GM21576 (cell line): Measurements from ENCODE around the gene ASGR1.
"Not testable (repeated sequence)": the region's sequence is repeated elsewhere in the genome, so short reads cannot be mapped to it uniquely, and the experiment has no call there.

Experiments used
- ATAC-seq: cut with Tn5 transposase; IDR thresholded peaks from one replicate; pipeline ENCODE4 v1.9.1; 2021; ENCODE audit warnings: mild to moderate bottlenecking, moderate library complexity; ENCODE audit not compliant: unreplicated experiment

ASGR1 gene

GRCh38 chr17:7191069-7191468 lies 11.9 kb upstream of the ASGR1 start:
- no peak for ATAC-seq

GRCh38 chr17:7190276-7190917 lies 11.2 kb upstream of the ASGR1 start:
- no peak for ATAC-seq

GRCh38 chr17:7186241-7186640 lies 7.1 kb upstream of the ASGR1 start:
- ATAC-seq, result no peak

- no peak for ATAC-seq
These were observed 5.5 kb upstream of the ASGR1 start for GRCh38 chr17:7184647-7185046.

- no peak for ATAC-seq
These were observed 4.9 kb upstream of the ASGR1 start for GRCh38 chr17:7184091-7184488.

- ATAC-seq, result no peak
These were observed 4.4 kb upstream of the ASGR1 start for GRCh38 chr17:7183433-7184090.

GRCh38 chr17:7182101-7182500 lies 2.9 kb upstream of the ASGR1 start:
- ATAC-seq, result not testable (repeated sequence)

- ATAC-seq, result no peak
These were observed 225 bp downstream of the ASGR1 start for GRCh38 chr17:7178973-7179316.

GRCh38 chr17:7177954-7178477 lies 1.2 kb downstream of the ASGR1 start:
- ATAC-seq, result no peak

- ATAC-seq, result no peak
These were observed 1.8 kb downstream of the ASGR1 start for GRCh38 chr17:7177191-7177953.

- no peak for ATAC-seq
These were observed 2.4 kb downstream of the ASGR1 start for GRCh38 chr17:7176841-7177190.

- no peak for ATAC-seq
These were observed 2.9 kb downstream of the ASGR1 start for GRCh38 chr17:7176107-7176840.

- ATAC-seq, result no peak
These were observed 3.8 kb downstream of the ASGR1 start for GRCh38 chr17:7175330-7175733.

GRCh38 chr17:7174603-7175326 lies 4.4 kb downstream of the ASGR1 start:
- no peak for ATAC-seq

GRCh38 chr17:7173687-7174602 lies 5.2 kb downstream of the ASGR1 start:
- no peak for ATAC-seq

- ATAC-seq, result not testable (repeated sequence)
These were observed 6.5 kb downstream of the ASGR1 start for GRCh38 chr17:7172522-7173191.

- not testable (repeated sequence) for ATAC-seq
These were observed 9.6 kb downstream of the ASGR1 start for GRCh38 chr17:7169565-7169908.

GRCh38 chr17:7168841-7169564 lies 10.2 kb downstream of the ASGR1 start:
- ATAC-seq, result not testable (repeated sequence)
